ENCODE results near the gene PUSL1.

Gene PUSL1

GRCh38 chr1:1331068-1331965 is 22.9 kb downstream of the PUSL1 start, which contains the start of gene TAS1R3:
TAS1R3 (plus strand) TSS chr1:1331280; CDS start chr1:1331346, 66 bp downstream.
- peaks cover 3 to 7% of the 10 kb centered on the region in 2 donors for H3K27me3 ChIP-seq (ENCODE audit: control insufficient read depth in 2 of 2, insufficient read depth in 2 of 2, low read length in 2 of 2)
- peaks cover 4 to 10% of the 10 kb centered on the region in 2 donors for H3K36me3 ChIP-seq (ENCODE audit: control insufficient read depth in 2 of 2, insufficient read depth in 2 of 2, low read length in 2 of 2)
- peak within 1 kb of the TSS in 1 of 2 donors; percentile 67 for H3K27ac ChIP-seq (ENCODE audit: low read depth in 2 of 2, low read length in 2 of 2)
- peak within 1 kb of the TSS in 1 of 2 donors; percentile 31 for H3K4me3 ChIP-seq (ENCODE audit: low read length in 2 of 2)
- peaks cover 13 to 20% of the 10 kb centered on the region in 2 donors for H3K4me1 ChIP-seq (ENCODE audit: control insufficient read depth in 2 of 2, insufficient read depth in 2 of 2, low read length in 2 of 2)
- H3K9ac ChIP-seq (ENCODE audit: low read depth in 1 of 2, low read length in 2 of 2), result no peak within 1 kb of the TSS
- H3K9me3 ChIP-seq (ENCODE audit: control insufficient read depth in 2 of 2, low read length in 2 of 2), result no peaks in the 10 kb centered on the region

- Histone ChIP-seq H3K4me3 (ENCODE audit: low read length in 2 of 2) (no peak overlapping the region), H3K4me1 (ENCODE audit: control insufficient read depth in 2 of 2, insufficient read depth in 2 of 2, low read length in 2 of 2) (peaks cover 10 to 20% of the 10 kb centered on the region in 2 donors), H3K9ac (ENCODE audit: low read depth in 1 of 2, low read length in 2 of 2) (no peak overlapping the region), H3K36me3 (ENCODE audit: control insufficient read depth in 2 of 2, insufficient read depth in 2 of 2, low read length in 2 of 2) (peaks cover 2 to 6% of the 10 kb centered on the region in 2 donors), H3K27ac (ENCODE audit: low read depth in 2 of 2, low read length in 2 of 2) (no peak overlapping the region), H3K27me3 (ENCODE audit: control insufficient read depth in 2 of 2, insufficient read depth in 2 of 2, low read length in 2 of 2) (peaks cover 3 to 7% of the 10 kb centered on the region in 2 donors), H3K9me3 (ENCODE audit: control insufficient read depth in 2 of 2, low read length in 2 of 2) (no peaks in the 10 kb centered on the region)
Measured at GRCh38 chr1:1332031-1332755, 23.8 kb downstream of the PUSL1 start.

GRCh38 chr1:1332774-1333480 is 24.5 kb downstream of the PUSL1 start:
- H3K4me3 ChIP-seq (ENCODE audit: low read length in 2 of 2), result no peak overlapping the region
- peaks cover 10 to 20% of the 10 kb centered on the region in 2 donors for H3K4me1 ChIP-seq (ENCODE audit: control insufficient read depth in 2 of 2, insufficient read depth in 2 of 2, low read length in 2 of 2)
- H3K9ac ChIP-seq (ENCODE audit: low read depth in 1 of 2, low read length in 2 of 2), result no peak overlapping the region
- H3K9me3 ChIP-seq (ENCODE audit: control insufficient read depth in 2 of 2, low read length in 2 of 2), result no peaks in the 10 kb centered on the region
- H3K27me3 ChIP-seq (ENCODE audit: control insufficient read depth in 2 of 2, insufficient read depth in 2 of 2, low read length in 2 of 2), result peaks cover 3 to 7% of the 10 kb centered on the region in 2 donors
- H3K27ac ChIP-seq (ENCODE audit: low read depth in 2 of 2, low read length in 2 of 2), result no peak overlapping the region
- H3K36me3 ChIP-seq (ENCODE audit: control insufficient read depth in 2 of 2, insufficient read depth in 2 of 2, low read length in 2 of 2), result peaks cover 0 to 2% of the 10 kb centered on the region in 2 donors

- peaks cover 3 to 5% of the 10 kb centered on the region in 2 donors for H3K36me3 ChIP-seq (ENCODE audit: control insufficient read depth in 2 of 2, insufficient read depth in 2 of 2, low read length in 2 of 2)
- no peak overlapping the region for H3K9ac ChIP-seq (ENCODE audit: low read depth in 1 of 2, low read length in 2 of 2)
- H3K4me3 ChIP-seq (ENCODE audit: low read length in 2 of 2), result no peak overlapping the region
- H3K27ac ChIP-seq (ENCODE audit: low read depth in 2 of 2, low read length in 2 of 2), result no peak overlapping the region
- H3K4me1 ChIP-seq (ENCODE audit: control insufficient read depth in 2 of 2, insufficient read depth in 2 of 2, low read length in 2 of 2), result peaks cover 10 to 20% of the 10 kb centered on the region in 2 donors
- no peaks in the 10 kb centered on the region for H3K9me3 ChIP-seq (ENCODE audit: control insufficient read depth in 2 of 2, low read length in 2 of 2)
- peaks cover 3 to 7% of the 10 kb centered on the region in 2 donors for H3K27me3 ChIP-seq (ENCODE audit: control insufficient read depth in 2 of 2, insufficient read depth in 2 of 2, low read length in 2 of 2)
Measured at GRCh38 chr1:1333551-1334241, 25.3 kb downstream of the PUSL1 start.

GRCh38 chr1:1334835-1335234 is 26.4 kb downstream of the PUSL1 start:
- H3K27me3 ChIP-seq (ENCODE audit: control insufficient read depth in 2 of 2, insufficient read depth in 2 of 2, low read length in 2 of 2), result peaks cover 3 to 7% of the 10 kb centered on the region in 2 donors
- peaks cover 10 to 20% of the 10 kb centered on the region in 2 donors for H3K4me1 ChIP-seq (ENCODE audit: control insufficient read depth in 2 of 2, insufficient read depth in 2 of 2, low read length in 2 of 2)
- no peaks in the 10 kb centered on the region for H3K9me3 ChIP-seq (ENCODE audit: control insufficient read depth in 2 of 2, low read length in 2 of 2)
- H3K4me3 ChIP-seq (ENCODE audit: low read length in 2 of 2), result no peak overlapping the region
- H3K27ac ChIP-seq (ENCODE audit: low read depth in 2 of 2, low read length in 2 of 2), result no peak overlapping the region
- H3K36me3 ChIP-seq (ENCODE audit: control insufficient read depth in 2 of 2, insufficient read depth in 2 of 2, low read length in 2 of 2), result peaks cover 5 to 10% of the 10 kb centered on the region in 2 donors
- H3K9ac ChIP-seq (ENCODE audit: low read depth in 1 of 2, low read length in 2 of 2), result no peak overlapping the region

GRCh38 chr1:1335283-1335682 is 26.9 kb downstream of the PUSL1 start:
- no peak overlapping the region for H3K4me3 ChIP-seq (ENCODE audit: low read length in 2 of 2)
- H3K9ac ChIP-seq (ENCODE audit: low read depth in 1 of 2, low read length in 2 of 2), result no peak overlapping the region
- H3K27ac ChIP-seq (ENCODE audit: low read depth in 2 of 2, low read length in 2 of 2), result no peak overlapping the region
- H3K36me3 ChIP-seq (ENCODE audit: control insufficient read depth in 2 of 2, insufficient read depth in 2 of 2, low read length in 2 of 2), result peaks cover 5 to 10% of the 10 kb centered on the region in 2 donors
- no peaks in the 10 kb centered on the region for H3K9me3 ChIP-seq (ENCODE audit: control insufficient read depth in 2 of 2, low read length in 2 of 2)
- peaks cover 10 to 20% of the 10 kb centered on the region in 2 donors for H3K4me1 ChIP-seq (ENCODE audit: control insufficient read depth in 2 of 2, insufficient read depth in 2 of 2, low read length in 2 of 2)
- peaks cover 3 to 7% of the 10 kb centered on the region in 2 donors for H3K27me3 ChIP-seq (ENCODE audit: control insufficient read depth in 2 of 2, insufficient read depth in 2 of 2, low read length in 2 of 2)

- no peak overlapping the region for H3K9ac ChIP-seq (ENCODE audit: low read depth in 1 of 2, low read length in 2 of 2)
- H3K36me3 ChIP-seq (ENCODE audit: control insufficient read depth in 2 of 2, insufficient read depth in 2 of 2, low read length in 2 of 2), result peaks cover 9 to 14% of the 10 kb centered on the region in 2 donors
- peaks cover 10 to 15% of the 10 kb centered on the region in 2 donors for H3K4me1 ChIP-seq (ENCODE audit: control insufficient read depth in 2 of 2, insufficient read depth in 2 of 2, low read length in 2 of 2)
- no peaks in the 10 kb centered on the region for H3K9me3 ChIP-seq (ENCODE audit: control insufficient read depth in 2 of 2, low read length in 2 of 2)
- peaks cover 3 to 7% of the 10 kb centered on the region in 2 donors for H3K27me3 ChIP-seq (ENCODE audit: control insufficient read depth in 2 of 2, insufficient read depth in 2 of 2, low read length in 2 of 2)
- no peak overlapping the region for H3K27ac ChIP-seq (ENCODE audit: low read depth in 2 of 2, low read length in 2 of 2)
- no peak overlapping the region for H3K4me3 ChIP-seq (ENCODE audit: low read length in 2 of 2)
Measured at GRCh38 chr1:1335792-1336248, 27.4 kb downstream of the PUSL1 start.

GRCh38 chr1:1336446-1336845 is 28.0 kb downstream of the PUSL1 start:
- no peak overlapping the region for H3K27ac ChIP-seq (ENCODE audit: low read depth in 2 of 2, low read length in 2 of 2)
- H3K36me3 ChIP-seq (ENCODE audit: control insufficient read depth in 2 of 2, insufficient read depth in 2 of 2, low read length in 2 of 2), result peaks cover 15 to 21% of the 10 kb centered on the region in 2 donors
- no peak overlapping the region for H3K4me3 ChIP-seq (ENCODE audit: low read length in 2 of 2)
- no peak overlapping the region for H3K9ac ChIP-seq (ENCODE audit: low read depth in 1 of 2, low read length in 2 of 2)
- no peaks in the 10 kb centered on the region for H3K9me3 ChIP-seq (ENCODE audit: control insufficient read depth in 2 of 2, low read length in 2 of 2)
- H3K4me1 ChIP-seq (ENCODE audit: control insufficient read depth in 2 of 2, insufficient read depth in 2 of 2, low read length in 2 of 2), result peaks cover 8 to 12% of the 10 kb centered on the region in 2 donors
- H3K27me3 ChIP-seq (ENCODE audit: control insufficient read depth in 2 of 2, insufficient read depth in 2 of 2, low read length in 2 of 2), result peaks cover under 1 to 7% of the 10 kb centered on the region in 2 donors
